Keratinocyte (primary cell): ENCODE measurements around the gene VTI1A.

Experiments
- EZH2 ChIP-seq: IDR thresholded peaks from one replicate; pipeline ENCODE4 v1.6.1; 2012; ENCODE audit warnings: inconsistent platforms, mild to moderate bottlenecking, low read length, moderate library complexity
- TF ChIP-seq, protein P1 (sequence below), 3 experiments: IDR thresholded peaks in 1 of 3; conservative IDR thresholded peaks in 1 of 3; optimal IDR thresholded peaks in 1 of 3; 2 replicates in 2 of 3; 3 replicates in 1 of 3; pipeline versions ENCODE3 to v1.5.1; 2011; ENCODE audit warnings: low read length in 3 of 3, mild to moderate bottlenecking in 3 of 3, moderate library complexity in 2 of 3, control low read depth in 1 of 3, inconsistent platforms in 1 of 3; ENCODE audit not compliant: insufficient read depth in 2 of 3; ENCODE audit errors: extremely low read depth in 1 of 3

- TF ChIP-seq, protein P1, sequence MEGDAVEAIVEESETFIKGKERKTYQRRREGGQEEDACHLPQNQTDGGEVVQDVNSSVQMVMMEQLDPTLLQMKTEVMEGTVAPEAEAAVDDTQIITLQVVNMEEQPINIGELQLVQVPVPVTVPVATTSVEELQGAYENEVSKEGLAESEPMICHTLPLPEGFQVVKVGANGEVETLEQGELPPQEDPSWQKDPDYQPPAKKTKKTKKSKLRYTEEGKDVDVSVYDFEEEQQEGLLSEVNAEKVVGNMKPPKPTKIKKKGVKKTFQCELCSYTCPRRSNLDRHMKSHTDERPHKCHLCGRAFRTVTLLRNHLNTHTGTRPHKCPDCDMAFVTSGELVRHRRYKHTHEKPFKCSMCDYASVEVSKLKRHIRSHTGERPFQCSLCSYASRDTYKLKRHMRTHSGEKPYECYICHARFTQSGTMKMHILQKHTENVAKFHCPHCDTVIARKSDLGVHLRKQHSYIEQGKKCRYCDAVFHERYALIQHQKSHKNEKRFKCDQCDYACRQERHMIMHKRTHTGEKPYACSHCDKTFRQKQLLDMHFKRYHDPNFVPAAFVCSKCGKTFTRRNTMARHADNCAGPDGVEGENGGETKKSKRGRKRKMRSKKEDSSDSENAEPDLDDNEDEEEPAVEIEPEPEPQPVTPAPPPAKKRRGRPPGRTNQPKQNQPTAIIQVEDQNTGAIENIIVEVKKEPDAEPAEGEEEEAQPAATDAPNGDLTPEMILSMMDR (optimal IDR thresholded peaks at IDR 0.05 in 1 of 3, IDR thresholded peaks at IDR 0.05 in 1 of 3, conservative IDR thresholded peaks at IDR 0.05 in 1 of 3; ENCODE audit: extremely low read depth in 1 of 3, insufficient read depth in 2 of 3, low read length in 3 of 3) = no peak
- no peak for TF ChIP-seq EZH2
Observed at GRCh38 chr10:112538168-112538567, 91.2 kb downstream of the VTI1A start.
